Rectal smooth muscle tissue (tissue), 1 donor: Measurements from ENCODE around the gene IGFBP6.

Source experiments
- H3K27ac ChIP-seq: one replicate; pipeline ENCODE4 v1.7.0; 2013; ENCODE audit warnings: low read depth, low read length, inconsistent platforms
- H3K27me3 ChIP-seq: one replicate; pipeline ENCODE4 v1.7.0; 2013; ENCODE audit warnings: low read length; ENCODE audit not compliant: control insufficient read depth, insufficient read depth
- H3K36me3 ChIP-seq: one replicate; pipeline ENCODE4 v1.7.0; 2013; ENCODE audit warnings: low read length; ENCODE audit not compliant: control insufficient read depth, insufficient read depth
- H3K4me1 ChIP-seq: one replicate; pipeline ENCODE4 v1.7.0; 2013; ENCODE audit warnings: low read length; ENCODE audit not compliant: control insufficient read depth, insufficient read depth
- H3K4me3 ChIP-seq: one replicate; pipeline ENCODE4 v1.7.0; 2013; ENCODE audit warnings: low read length
- H3K9ac ChIP-seq: one replicate; pipeline ENCODE4 v1.7.0; 2013; ENCODE audit warnings: low read length

The IGFBP6 gene

DNA sequence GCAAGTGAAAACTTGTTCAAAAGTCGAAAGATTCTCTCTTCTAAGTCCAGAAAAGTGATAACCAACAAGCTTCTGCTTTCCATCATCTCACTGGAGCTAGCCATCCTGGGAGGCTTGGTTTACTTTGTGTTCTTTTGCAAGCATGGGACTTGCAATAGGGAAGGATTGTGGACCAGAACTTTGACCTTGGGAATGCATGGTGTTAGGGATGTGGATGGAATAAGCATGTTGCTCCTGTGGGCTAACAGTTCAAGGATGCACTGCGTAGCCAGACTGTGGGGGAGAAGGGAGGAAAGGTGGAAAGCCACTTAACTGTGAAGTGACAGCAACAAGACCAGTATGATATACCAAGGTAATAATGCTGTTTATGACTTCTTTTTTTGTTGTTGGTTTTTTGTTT is 34.4 kb downstream of the IGFBP6 start:
- Histone ChIP-seq H3K4me3 (no peak overlapping the region), H3K36me3 (no peaks in the 10 kb centered on the region), H3K9ac (no peak overlapping the region), H3K4me1 (no peaks in the 10 kb centered on the region), H3K27me3 (no peaks in the 10 kb centered on the region), H3K27ac (no peak overlapping the region)

DNA sequence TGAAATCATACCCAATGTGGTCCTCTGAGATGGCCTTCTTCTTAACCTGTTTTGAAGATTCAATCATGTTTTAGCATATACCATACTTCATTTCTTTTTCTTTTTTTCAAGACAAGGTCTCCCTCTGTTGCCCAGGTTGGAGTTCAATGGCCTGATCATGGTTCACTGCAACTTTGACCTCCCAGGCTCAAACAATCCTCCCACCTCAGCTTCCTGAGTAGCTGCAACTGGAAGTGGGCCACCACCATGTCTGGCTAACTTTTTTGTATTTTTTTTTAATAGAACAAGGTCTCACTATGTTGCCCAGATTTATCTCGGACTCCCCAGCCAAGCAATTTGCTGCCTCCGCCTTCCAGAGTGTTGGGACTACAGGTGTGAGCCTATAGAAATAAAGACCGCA is 36.3 kb downstream of the IGFBP6 start:
- H3K9ac ChIP-seq: no peak overlapping the region
- no peak overlapping the region for H3K4me3 ChIP-seq
- H3K4me1 ChIP-seq: no peaks in the 10 kb centered on the region
- no peaks in the 10 kb centered on the region for H3K27me3 ChIP-seq
- no peak overlapping the region for H3K27ac ChIP-seq
- H3K36me3 ChIP-seq: no peaks in the 10 kb centered on the region

GRCh38 chr12:53143355-53143754 is 45.9 kb downstream of the IGFBP6 start:
- Histone ChIP-seq H3K4me1 (no peaks in the 10 kb centered on the region), H3K27me3 (no peaks in the 10 kb centered on the region), H3K4me3 (no peak overlapping the region), H3K36me3 (no peaks in the 10 kb centered on the region), H3K27ac (no peak overlapping the region), H3K9ac (no peak overlapping the region)

- Histone ChIP-seq H3K27ac (no peak overlapping the region), H3K9ac (no peak overlapping the region), H3K4me1 (no peaks in the 10 kb centered on the region), H3K4me3 (no peak overlapping the region), H3K36me3 (no peaks in the 10 kb centered on the region), H3K27me3 (no peaks in the 10 kb centered on the region)
Observed at GRCh38 chr12:53145383-53146260, 48.2 kb downstream of the IGFBP6 start.

DNA sequence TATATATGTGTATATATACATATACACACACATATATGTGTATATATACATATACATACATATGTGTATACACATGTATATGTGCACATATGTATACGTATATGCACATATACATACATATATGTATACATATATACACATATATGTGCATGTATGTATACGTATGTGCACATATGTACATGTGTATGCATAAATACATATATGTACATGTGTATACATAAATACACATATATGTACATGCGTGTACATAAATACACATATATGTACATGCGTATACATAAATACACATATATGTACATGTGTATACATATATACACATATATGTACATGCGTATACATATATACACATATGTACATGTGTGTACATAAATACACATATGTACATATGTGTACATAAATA is 49.7 kb downstream of the IGFBP6 start:
- H3K9ac ChIP-seq: no peak overlapping the region
- H3K27me3 ChIP-seq: no peaks in the 10 kb centered on the region
- no peak overlapping the region for H3K27ac ChIP-seq
- no peak overlapping the region for H3K4me3 ChIP-seq
- H3K36me3 ChIP-seq: no peaks in the 10 kb centered on the region
- no peaks in the 10 kb centered on the region for H3K4me1 ChIP-seq

DNA sequence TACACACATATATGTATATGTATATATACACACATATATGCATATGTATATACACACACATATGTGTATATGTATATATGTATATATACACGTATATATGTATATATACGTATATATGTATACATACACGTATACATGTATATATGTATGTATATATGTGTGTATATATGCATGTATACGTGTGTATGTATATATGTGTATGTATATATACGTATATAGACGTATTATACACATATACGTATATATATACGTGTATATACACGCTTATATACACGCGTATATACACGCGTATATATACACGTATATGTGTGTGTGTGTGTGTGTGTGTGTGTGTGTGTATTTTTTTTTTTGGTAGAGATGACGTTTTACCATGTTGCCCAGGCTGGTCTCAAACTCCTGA is 50.2 kb downstream of the IGFBP6 start:
- H3K27me3 ChIP-seq: no peaks in the 10 kb centered on the region
- H3K4me1 ChIP-seq: no peaks in the 10 kb centered on the region
- H3K4me3 ChIP-seq: no peak overlapping the region
- no peaks in the 10 kb centered on the region for H3K36me3 ChIP-seq
- H3K27ac ChIP-seq: no peak overlapping the region
- H3K9ac ChIP-seq: no peak overlapping the region

DNA sequence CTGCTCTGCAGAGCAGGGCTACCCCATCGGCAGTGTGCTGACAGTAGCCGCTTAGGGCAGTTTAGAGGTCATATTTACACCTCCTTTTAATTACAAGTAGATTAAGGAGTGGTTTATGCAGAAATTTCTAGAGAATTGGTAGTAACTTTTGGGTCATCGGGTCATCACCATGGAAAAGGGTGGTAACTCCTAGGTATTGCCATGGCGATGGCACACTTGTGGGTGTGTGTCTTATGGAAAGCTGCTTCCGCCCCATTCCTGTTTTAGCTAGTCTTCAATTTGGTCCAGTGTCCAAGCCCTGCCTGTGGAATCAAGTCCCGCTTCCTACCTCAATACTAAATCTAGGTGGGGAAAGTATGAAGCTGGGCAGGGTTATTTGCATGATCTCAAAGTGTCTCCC is 53.6 kb downstream of the IGFBP6 start:
- no peaks in the 10 kb centered on the region for H3K27me3 ChIP-seq
- no peak overlapping the region for H3K9ac ChIP-seq
- H3K27ac ChIP-seq: no peak overlapping the region
- no peaks in the 10 kb centered on the region for H3K4me1 ChIP-seq
- no peaks in the 10 kb centered on the region for H3K36me3 ChIP-seq
- H3K4me3 ChIP-seq: no peak overlapping the region
